Measurements from ENCODE around the gene FOXP4.
A peak's percentile ranks its signal among the peaks of the same experiment; 100 is the strongest.

FOXP4 gene

DNA sequence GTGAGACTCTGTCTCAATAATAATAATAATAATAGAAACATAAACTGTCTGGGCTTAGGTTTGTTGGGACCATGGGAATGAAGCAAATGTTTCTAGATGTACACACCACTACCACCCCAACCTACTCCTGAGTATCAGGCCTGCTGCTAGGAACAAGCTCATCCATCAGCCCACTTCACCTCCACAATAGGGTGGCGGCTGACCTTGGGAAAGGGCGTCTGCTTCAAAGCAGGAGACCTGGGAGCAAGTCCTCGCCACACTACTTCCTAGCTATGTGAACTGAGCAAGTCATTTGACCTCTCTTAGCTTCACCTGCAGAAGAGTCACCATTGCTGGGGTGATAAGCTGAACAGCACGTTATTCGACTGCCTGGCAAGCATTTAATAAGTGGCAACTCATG is 3.1 kb upstream of the FOXP4 start:
- no peak for DNase-seq (ENCODE audit: low read depth)
- no peak overlapping the region for H3K4me3 ChIP-seq (ENCODE audit: low read depth, low read length)

- DNase-seq (ENCODE audit: low read depth), result no peak
- peak overlapping the region; percentile 72 for H3K4me3 ChIP-seq (ENCODE audit: low read depth, low read length)
Observed at GRCh38 chr6:41545247-41545702, 906 bp upstream of the FOXP4 start.

- peak overlapping the region; percentile 72 for H3K4me3 ChIP-seq (ENCODE audit: low read depth, low read length)
- DNase-seq (ENCODE audit: low read depth), result no peak
Observed at GRCh38 chr6:41546475-41546865, 289 bp downstream of the FOXP4 start.

- no peak for DNase-seq (ENCODE audit: low read depth)
- peak overlapping the region; percentile 72 for H3K4me3 ChIP-seq (ENCODE audit: low read depth, low read length)
Observed at GRCh38 chr6:41546866-41547798, 951 bp downstream of the FOXP4 start.

DNA sequence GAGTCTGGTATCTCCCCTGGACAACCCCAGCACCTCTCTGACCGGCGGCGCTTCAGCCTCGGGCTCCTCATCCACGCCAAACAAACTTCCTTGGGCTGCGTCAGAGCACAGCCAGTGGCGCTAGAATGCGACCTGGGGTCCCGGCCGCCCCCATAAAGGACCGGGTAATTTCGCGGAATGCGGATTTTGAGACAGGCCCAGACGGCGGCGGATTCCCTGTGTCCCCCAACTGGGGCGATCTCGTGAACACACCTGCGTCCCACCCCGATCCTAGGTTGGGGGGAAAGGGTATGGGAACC is 1.6 kb downstream of the FOXP4 start:
- H3K4me3 ChIP-seq (ENCODE audit: low read depth, low read length), result peak overlapping the region; percentile 72
- no peak for DNase-seq (ENCODE audit: low read depth)

DNA sequence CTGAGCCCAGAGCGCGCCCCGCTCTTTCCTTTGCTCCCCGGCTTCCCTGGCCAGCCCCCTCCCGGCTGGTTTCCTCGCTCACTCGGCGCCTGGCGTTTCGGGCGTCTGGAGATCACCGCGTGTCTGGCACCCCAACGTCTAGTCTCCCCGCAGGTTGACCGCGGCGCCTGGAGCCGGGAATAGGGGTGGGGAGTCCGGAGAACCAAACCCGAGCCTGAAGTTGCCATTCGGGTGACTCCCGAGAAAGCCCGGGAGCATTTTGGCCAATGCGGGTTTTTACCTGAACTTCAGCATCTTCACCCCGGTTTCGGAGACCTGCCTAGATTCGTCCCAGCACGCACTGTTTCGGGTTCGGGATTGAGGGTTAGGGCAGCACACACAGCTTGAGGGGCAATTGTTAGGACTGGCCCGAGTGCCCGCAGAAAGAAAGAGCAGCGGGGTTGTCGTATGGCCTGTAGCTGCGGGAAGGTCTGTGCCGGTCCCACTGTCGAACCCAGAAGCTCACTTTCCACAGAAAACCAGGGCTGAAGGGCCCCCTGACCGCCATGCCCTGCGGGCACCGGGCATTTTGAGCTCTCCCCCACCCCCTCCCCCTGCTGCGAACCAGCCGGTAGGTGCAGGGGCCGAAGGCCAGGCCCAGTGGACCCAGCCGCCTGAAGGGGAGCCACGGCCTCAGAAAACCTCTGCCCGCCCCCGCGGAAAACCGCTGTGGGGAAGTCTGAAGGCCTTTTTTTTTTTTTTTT is 2.1 kb downstream of the FOXP4 start:
- H3K4me3 ChIP-seq (ENCODE audit: low read depth, low read length), result peak overlapping the region; percentile 72
- DNase-seq (ENCODE audit: low read depth), result no peak

- no peak for DNase-seq (ENCODE audit: low read depth)
- H3K4me3 ChIP-seq (ENCODE audit: low read depth, low read length), result no peak overlapping the region
Observed at GRCh38 chr6:41548841-41549642, 2.9 kb downstream of the FOXP4 start.

GRCh38 chr6:41549673-41550072 is 3.5 kb downstream of the FOXP4 start:
- H3K4me3 ChIP-seq (ENCODE audit: low read depth, low read length), result no peak overlapping the region
- no peak for DNase-seq (ENCODE audit: low read depth)

GRCh38 chr6:41551086-41551700 is 5.0 kb downstream of the FOXP4 start:
- DNase-seq (ENCODE audit: low read depth), result no peak
- H3K4me3 ChIP-seq (ENCODE audit: low read depth, low read length), result no peak overlapping the region

GRCh38 chr6:41551857-41552256 is 5.7 kb downstream of the FOXP4 start:
- H3K4me3 ChIP-seq (ENCODE audit: low read depth, low read length), result no peak overlapping the region
- no peak for DNase-seq (ENCODE audit: low read depth)

DNA sequence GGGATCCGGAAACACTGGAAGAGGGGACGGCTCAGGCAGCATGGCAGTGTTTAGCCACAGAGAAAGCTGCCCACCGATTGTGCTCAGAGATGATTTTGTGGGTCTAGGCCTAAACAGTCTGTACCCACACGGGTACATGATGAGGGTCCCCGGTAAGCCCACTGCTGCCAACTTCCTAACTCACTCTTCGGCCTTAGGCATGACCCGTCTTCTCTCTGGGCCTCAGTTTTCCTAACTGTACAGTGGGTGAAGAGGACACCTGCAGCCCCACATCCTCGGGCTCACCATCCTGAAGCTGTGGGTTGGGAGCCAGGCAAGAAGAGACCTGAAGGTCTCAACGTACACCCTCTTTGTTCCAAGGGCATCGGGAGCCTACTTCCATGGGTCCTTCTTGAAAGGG is 6.5 kb downstream of the FOXP4 start:
- no peak for DNase-seq (ENCODE audit: low read depth)
- no peak overlapping the region for H3K4me3 ChIP-seq (ENCODE audit: low read depth, low read length)

DNA sequence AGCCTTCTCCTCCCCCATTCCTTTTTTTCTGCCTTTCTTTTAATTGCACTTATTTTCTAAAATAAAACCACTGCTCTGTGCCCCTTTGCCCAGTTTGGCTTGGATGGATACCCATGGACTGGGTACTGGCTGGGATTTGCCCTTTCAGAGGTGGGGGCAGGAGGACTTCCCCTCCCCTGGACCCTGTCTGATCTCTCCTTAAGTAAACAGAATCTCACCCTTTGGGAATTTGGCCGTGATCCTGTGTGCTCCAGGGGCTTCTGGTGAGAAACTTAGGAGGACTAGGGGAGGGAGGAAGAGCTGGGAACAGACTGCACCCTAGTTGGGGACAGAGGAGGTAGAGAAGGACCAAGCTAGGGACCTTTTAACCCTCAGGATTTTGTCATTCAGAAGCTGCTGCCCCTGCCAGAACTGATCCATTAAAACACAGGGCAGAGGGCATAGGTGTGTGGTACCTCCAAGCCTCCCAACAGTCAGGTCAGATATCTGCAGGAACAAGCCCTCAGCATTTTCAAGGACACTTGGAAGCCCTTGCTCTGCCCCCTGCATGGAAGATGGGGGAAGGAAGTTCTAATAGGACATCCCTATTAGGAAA is 7.3 kb downstream of the FOXP4 start:
- H3K4me3 ChIP-seq (ENCODE audit: low read depth, low read length), result no peak overlapping the region
- DNase-seq (ENCODE audit: low read depth), result no peak

GRCh38 chr6:41555326-41556300 is 9.4 kb downstream of the FOXP4 start:
- DNase-seq (ENCODE audit: low read depth), result no peak
- H3K4me3 ChIP-seq (ENCODE audit: low read depth, low read length), result no peak overlapping the region

GRCh38 chr6:41557335-41557734 is 11.2 kb downstream of the FOXP4 start:
- no peak overlapping the region for H3K4me3 ChIP-seq (ENCODE audit: low read depth, low read length)
- DNase-seq (ENCODE audit: low read depth), result no peak

DNA sequence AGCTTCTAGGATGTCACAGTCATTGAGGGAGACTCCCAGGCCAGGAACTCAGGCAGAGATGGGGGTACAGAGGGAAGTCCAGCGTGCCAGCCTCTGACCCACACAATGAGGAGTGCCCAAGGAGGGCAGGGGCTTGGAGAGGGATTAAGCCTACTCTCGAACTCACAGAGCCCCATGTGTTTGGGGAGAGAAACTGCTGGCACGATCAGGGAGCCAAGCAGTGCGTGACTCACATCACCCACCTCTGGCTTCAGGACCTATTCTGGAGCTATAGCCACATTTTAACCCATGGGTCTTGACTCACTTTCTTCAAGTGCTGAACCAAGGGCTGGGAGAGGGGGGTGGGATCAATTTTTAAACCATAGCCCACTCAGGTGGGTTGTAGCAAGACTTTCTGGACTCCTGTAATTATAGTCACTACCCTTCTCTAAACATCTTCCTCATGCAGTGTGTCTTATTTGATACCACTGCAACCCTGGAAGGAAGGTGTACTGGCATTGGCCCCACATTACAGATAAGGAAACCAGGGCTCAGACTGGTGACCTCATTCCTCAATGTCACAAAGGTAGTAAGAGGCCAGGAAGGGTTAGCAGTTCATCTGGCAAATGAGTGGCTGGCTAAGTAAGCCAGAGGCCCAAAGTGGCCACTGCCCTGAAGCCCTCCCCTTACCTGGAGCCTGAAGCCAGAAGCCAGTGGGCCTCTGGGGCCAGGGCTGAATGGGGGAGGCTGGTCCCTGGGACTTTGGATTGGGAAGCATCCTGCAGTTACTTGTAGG is 12.0 kb downstream of the FOXP4 start:
- DNase-seq (ENCODE audit: low read depth), result no peak
- H3K4me3 ChIP-seq (ENCODE audit: low read depth, low read length), result no peak overlapping the region

DNA sequence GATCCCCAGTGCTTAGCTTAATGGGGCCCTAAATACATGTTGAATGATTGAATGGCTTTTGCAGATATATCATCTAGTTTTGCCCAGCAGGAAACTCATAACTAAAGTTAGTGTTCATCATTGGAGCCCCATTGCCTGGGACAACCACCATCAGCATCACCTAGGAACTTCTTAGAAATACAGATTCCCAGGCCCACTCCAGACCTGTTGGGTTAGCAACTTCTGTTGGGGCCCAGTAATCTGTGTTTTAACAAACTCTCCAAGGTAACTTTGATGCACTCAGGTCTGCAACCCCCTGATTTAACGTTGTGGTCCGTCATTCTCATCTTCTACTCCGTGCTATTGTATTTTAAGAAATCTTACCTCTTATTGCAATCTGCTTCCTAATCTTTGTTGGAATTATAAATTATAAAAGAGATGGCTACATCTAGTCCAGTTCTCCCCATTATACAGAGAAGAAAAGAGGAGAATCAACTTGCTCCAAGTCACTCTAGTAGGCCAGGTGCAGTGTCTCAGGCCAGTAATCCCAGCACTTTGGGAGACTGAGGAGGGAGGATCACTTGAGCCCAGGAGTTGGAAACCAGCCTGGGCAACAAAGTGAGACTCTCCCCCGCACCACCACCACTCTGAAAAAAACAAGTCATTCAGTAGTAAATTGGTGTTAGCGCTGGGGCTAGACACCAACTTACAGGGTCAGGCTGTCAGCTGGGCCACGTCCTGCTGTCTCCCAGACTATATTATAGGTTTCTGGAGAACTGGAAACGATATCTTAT is 13.7 kb downstream of the FOXP4 start:
- DNase-seq (ENCODE audit: low read depth), result no peak
- peak overlapping the region; percentile 46 for H3K4me3 ChIP-seq (ENCODE audit: low read depth, low read length)

All from skeletal muscle cell (primary cell).